Embryonic facial prominence (tissue), 1 donor: Measurements from ENCODE around the gene RADX.

Experiments used
- DNase-seq: peaks from one replicate; pipeline ENCODE4 v3.0.0-alpha.2; 2016; ENCODE audit errors: extremely low spot score

RADX gene

DNA sequence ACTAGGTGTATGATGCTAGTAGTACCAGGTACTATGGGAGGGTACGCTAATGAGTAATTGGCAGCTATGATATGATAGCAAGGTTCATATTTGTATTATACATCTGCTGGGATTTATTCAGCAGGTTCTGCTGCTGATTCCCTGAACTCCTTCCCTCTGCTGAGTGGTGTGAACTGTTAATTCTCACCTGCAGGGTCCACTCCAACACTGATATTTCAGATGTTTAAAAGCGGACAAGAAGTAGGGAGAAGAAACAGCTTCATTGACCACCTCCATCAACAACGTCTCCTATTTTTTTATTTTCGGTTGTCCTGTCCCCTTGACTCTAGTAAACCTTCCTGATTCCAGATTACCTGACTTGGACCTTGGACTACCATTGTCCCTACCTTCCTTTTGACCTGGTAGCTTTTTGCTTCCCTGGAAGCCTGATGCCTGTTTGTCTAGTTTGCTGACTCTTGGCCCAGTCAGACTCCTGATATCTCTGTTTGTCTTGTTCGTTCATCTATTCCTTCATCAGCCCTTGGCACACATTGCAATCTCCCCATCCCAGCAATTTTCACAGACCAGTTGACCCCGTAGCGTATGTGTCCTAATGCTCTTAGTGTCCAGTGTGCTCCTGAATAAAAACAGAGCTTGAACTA lies 80.8 kb downstream of the RADX start:
- no peak for DNase-seq

DNA sequence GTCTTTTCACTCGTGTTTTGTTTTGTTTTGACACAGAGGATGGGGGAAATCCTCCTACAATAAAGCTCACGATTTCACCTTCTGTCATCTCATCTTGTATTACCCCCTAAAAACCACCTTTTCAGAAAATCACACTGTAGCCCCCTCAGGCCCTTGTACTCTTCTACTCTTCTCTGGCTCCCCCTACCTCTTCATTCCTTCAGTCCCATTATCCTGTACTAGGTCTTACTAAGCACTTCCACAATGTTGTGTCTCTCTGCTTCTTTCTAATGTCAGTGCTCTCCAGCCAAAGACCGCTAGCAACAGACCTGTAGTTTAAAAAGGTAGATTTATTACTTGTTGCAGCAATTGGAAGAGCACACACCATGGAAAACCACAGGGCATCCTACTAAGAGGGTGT lies 84.7 kb downstream of the RADX start:
- no peak for DNase-seq

DNA sequence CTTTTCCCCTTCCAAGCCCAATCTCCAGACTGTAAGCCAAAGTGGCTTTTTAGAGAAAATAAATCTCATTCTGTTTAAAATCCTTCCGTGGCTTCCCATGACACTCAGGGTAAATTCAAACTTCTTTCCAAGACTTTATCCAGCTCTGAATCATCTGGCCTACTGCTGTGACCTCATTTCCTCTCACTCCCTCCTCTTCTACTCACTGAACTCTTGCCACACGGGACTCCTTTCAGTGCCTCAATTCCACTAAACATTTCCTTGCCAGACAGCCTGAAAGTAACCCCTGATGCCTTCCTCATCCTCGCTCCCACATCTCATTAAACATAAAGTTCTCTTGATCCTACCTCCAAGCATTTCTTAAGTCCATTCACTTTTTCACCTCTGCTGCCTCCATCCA lies 86.9 kb downstream of the RADX start:
- no peak for DNase-seq

GRCh38 chrX:106702636-106703035 lies 90.9 kb downstream of the RADX start:
- DNase-seq: no peak

GRCh38 chrX:106706466-106706865 lies 94.7 kb downstream of the RADX start:
- no peak for DNase-seq

DNA sequence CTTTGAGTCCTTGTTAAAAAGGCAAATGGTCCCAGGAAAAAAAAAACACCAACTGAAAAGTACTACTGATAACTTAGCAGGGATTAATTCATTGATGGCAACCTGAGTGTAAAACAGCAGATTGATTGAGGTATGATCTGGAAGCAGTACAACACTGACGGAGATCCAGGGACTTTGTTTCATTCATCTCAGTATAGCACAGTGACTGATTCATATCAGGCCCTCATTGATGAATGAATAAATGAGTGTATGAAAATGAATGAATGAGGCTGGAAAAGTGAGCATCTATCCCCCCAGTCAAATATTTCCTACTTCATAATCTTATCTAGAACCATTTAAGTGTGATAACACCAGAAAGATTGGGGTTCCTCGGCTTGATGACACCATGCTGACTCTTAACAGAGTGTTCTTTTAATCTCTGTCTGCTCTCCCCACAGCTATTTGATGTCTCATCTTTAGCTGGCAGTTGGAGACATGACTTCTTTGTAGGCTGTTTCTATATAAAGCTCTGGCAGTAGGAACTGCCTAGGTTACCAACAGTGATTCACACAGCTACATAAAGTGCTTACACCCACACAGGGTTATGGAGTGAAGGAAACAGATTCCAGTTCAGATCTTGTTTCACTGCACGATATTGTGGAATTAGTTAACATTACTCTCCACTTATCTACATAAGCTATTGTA lies 96.1 kb downstream of the RADX start:
- no peak for DNase-seq

GRCh38 chrX:106710771-106711170 lies 99.0 kb downstream of the RADX start:
- DNase-seq: no peak

DNA sequence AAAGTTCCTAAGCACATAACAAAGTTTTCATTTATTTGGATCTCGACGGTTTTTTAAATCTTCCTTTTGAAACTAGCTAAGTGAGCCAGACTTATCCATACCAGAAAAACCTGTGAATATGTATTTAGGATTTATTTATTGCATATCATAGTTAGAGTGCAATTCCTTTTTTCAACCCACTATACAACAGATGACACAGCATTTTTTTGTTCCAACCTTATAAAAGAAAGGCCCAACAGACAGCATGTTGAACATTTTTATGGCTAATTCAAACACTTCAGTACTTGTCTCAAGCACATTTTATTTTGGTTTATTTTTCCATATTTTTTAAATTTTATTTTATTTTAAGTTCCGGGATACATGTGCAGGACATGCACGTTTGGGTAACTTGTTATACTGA lies 99.6 kb downstream of the RADX start:
- DNase-seq: no peak

GRCh38 chrX:106716004-106716403 lies 104.2 kb downstream of the RADX start:
- no peak for DNase-seq

GRCh38 chrX:106716463-106716862 lies 104.7 kb downstream of the RADX start:
- DNase-seq: no peak

DNA sequence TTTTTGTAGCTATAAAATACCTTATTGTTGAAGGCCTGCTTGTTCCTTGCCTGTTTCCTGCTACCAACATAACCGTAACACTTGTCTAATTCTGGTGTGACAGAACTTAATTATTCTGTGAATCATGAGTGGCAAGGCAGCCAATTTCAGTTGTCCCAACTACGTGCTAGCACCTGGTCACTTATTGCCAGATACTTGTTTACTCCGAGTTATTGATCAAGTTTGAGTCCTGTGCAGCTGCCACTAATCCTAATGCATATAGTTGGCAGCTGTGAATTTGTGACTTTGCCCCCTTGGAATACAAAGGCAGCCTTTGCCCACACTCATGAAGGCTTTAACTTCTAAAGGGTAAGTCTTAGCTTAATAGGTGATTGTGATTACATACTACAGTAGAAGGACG lies 106.9 kb downstream of the RADX start:
- DNase-seq: no peak

GRCh38 chrX:106725931-106726330 lies 114.2 kb downstream of the RADX start:
- DNase-seq: no peak

DNA sequence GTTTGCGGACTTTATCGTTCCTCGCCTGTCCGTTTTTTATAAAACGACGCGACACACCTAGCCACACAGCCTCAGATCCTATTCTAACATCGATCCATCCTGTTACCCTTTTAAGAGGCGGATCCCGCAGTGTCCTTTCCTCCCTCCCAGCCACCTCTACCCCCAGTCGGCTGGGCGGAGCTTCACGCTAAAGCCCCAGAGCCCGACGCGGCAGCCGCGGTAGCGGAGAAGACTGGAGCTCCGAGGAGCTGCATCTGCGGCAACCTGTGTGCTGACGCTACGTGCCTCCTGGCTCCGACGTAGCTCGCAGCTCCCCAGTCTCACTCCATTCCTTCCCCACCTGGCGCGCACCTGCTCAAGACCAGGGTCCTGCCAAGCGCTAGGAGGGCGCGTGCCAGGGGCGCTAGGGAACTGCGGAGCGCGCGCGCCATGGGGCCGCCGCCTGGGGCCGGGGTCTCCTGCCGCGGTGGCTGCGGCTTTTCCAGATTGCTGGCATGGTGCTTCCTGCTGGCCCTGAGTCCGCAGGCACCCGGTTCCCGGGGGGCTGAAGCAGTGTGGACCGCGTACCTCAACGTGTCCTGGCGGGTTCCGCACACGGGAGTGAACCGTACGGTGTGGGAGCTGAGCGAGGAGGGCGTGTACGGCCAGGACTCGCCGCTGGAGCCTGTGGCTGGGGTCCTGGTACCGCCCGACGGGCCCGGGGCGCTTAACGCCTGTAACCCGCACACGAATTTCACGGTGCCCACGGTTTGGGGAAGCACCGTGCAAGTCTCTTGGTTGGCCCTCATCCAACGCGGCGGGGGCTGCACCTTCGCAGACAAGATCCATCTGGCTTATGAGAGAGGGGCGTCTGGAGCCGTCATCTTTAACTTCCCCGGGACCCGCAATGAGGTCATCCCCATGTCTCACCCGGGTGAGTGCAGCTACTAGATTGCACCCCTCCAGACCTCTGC lies 115.0 kb downstream of the RADX start, which contains the start of gene RNF128:
Gene RNF128 (plus strand): TSS at position 217 of the 953 bp plus-strand sequence. CDS start 213 bp downstream, at position 430.
- no peak for DNase-seq

- DNase-seq: no peak
Observed at GRCh38 chrX:106728337-106728736, 116.6 kb downstream of the RADX start.
